ENCODE data around the gene B3GLCT.

- TF ChIP-seq POLR2A (IDR thresholded peaks at IDR 0.05) (no peak), CTCF (IDR thresholded peaks at IDR 0.05) (no peak)
Observed at GRCh38 chr13:31207661-31208552, 8.1 kb downstream of the B3GLCT start.

Measured in breast epithelium (tissue), 3 donors.